ENCODE measurements around the gene GGA3.

GGA3 gene

GRCh38 chr17:75244133-75244866, 17.1 kb downstream of the GGA3 start:
- no peak for DNase-seq

- no peak for DNase-seq
These were observed 18.9 kb downstream of the GGA3 start for GRCh38 chr17:75242461-75243042.

- DNase-seq, result no peak
These were observed 19.4 kb downstream of the GGA3 start for GRCh38 chr17:75241996-75242460.

- no peak for DNase-seq
These were observed 19.9 kb downstream of the GGA3 start for GRCh38 chr17:75241502-75241901.

GRCh38 chr17:75241143-75241430, 20.3 kb downstream of the GGA3 start:
- DNase-seq, result no peak

- DNase-seq, result no peak
These were observed 20.8 kb downstream of the GGA3 start for GRCh38 chr17:75240394-75241142.

GRCh38 chr17:75239778-75240393, 21.5 kb downstream of the GGA3 start:
- no peak for DNase-seq

GRCh38 chr17:75239214-75239613, 22.2 kb downstream of the GGA3 start:
- no peak for DNase-seq

GRCh38 chr17:75238684-75239191, 22.7 kb downstream of the GGA3 start:
- DNase-seq, result peak; percentile 36

GRCh38 chr17:75238020-75238580, 23.3 kb downstream of the GGA3 start:
- DNase-seq, result no peak

GRCh38 chr17:75237100-75238014, 24.0 kb downstream of the GGA3 start:
- no peak for DNase-seq

- no peak for DNase-seq
These were observed 28.6 kb downstream of the GGA3 start for GRCh38 chr17:75232786-75233185.

- DNase-seq, result no peak
These were observed 29.5 kb downstream of the GGA3 start for GRCh38 chr17:75231741-75232464.

GRCh38 chr17:75231071-75231470, 30.3 kb downstream of the GGA3 start:
- DNase-seq, result no peak

GRCh38 chr17:75228847-75229246, 32.6 kb downstream of the GGA3 start:
- no peak for DNase-seq

GRCh38 chr17:75228305-75228704, 33.1 kb downstream of the GGA3 start:
- DNase-seq, result no peak

GRCh38 chr17:75227729-75228128, 33.7 kb downstream of the GGA3 start:
- DNase-seq, result no peak

GRCh38 chr17:75225016-75225415, 36.4 kb downstream of the GGA3 start:
- no peak for DNase-seq

GRCh38 chr17:75219815-75220214, 41.6 kb downstream of the GGA3 start:
- DNase-seq, result no peak

GRCh38 chr17:75218131-75218530, 43.3 kb downstream of the GGA3 start:
- DNase-seq, result no peak

- DNase-seq, result no peak
These were observed 52.3 kb downstream of the GGA3 start for GRCh38 chr17:75209061-75209460.
